Measurements from ENCODE around the gene SVIP. TPM values are rescaled to one million over a fixed set of nuclear protein-coding genes. Genes with fewer than 3 reads are reported as not detected.

SVIP gene
- polyA plus RNA-seq, 1 of the 3 experiments (the other 2 are of a cell fraction): 6.0 TPM

DNA sequence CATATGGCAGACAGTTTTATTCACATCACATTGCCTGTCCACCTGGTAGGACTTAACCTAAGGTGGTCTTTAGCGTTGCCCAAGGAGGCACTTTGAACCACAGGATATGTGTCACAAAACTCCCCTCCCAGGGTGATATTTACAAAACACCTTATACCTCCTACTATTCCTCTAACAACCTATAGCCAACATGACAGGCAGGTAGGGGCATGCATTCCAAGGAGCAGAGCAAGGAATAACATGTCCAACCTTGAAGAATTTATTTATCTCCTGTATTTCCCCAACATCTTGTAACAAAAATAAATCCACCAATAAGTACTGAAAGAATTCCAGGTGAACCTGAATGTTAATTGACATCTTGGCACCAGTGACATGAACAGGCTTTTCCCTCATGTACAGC lies 60.5 kb downstream of the SVIP start:
- Histone ChIP-seq H3K4me1 (ENCODE audit: control insufficient read depth in 1 of 2, insufficient read depth in 2 of 2, low read depth in 1 of 2, low read length in 1 of 2) (no peaks in the 10 kb centered on the region), H3K27ac (ENCODE audit: low read depth in 2 of 2, low read length in 1 of 2) (no peak overlapping the region), H4K20me1 (ENCODE audit: insufficient read depth) (no peaks in the 10 kb centered on the region), H3K9me2 (no peaks in the 10 kb centered on the region), H2AFZ (ENCODE audit: low read depth) (no peak overlapping the region), H3K9me3 (no peaks in the 10 kb centered on the region), H3K27me3 (ENCODE audit: insufficient read depth) (no peaks in the 10 kb centered on the region), H3K36me3 (replicated peaks in 1 of 2; ENCODE audit: control insufficient read depth in 1 of 2, insufficient read depth in 2 of 2, low read length in 1 of 2) (no peaks in the 10 kb centered on the region), H3F3A (replicated peaks; ENCODE audit: insufficient read depth) (no peaks in the 10 kb centered on the region), H3K9ac (no peak overlapping the region), H3K4me2 (no peak overlapping the region), H3K4me3 (ENCODE audit: low read depth in 2 of 2, low read length in 1 of 2) (no peak overlapping the region), H3K79me2 (ENCODE audit: insufficient read depth) (no peaks in the 10 kb centered on the region)
- ChIA-PET CTCF (no interaction called here), POLR2A (no interaction called here)
- DNase-seq: no peak
- TF ChIP-seq NFIC (IDR thresholded peaks at IDR 0.05; ENCODE audit: borderline replicate concordance) (no peak), ZBTB33 (IDR thresholded peaks at IDR 0.05; ENCODE audit: borderline replicate concordance, low read depth) (no peak), RAD21 (IDR thresholded peaks at IDR 0.05; ENCODE audit: low read length) (no peak), TEAD4 (IDR thresholded peaks at IDR 0.05; ENCODE audit: borderline replicate concordance, insufficient read depth) (no peak)
- TF ChIP-seq, protein P1, sequence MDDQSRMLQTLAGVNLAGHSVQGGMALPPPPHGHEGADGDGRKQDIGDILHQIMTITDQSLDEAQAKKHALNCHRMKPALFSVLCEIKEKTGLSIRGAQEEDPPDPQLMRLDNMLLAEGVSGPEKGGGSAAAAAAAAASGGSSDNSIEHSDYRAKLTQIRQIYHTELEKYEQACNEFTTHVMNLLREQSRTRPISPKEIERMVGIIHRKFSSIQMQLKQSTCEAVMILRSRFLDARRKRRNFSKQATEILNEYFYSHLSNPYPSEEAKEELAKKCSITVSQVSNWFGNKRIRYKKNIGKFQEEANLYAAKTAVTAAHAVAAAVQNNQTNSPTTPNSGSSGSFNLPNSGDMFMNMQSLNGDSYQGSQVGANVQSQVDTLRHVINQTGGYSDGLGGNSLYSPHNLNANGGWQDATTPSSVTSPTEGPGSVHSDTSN (IDR thresholded peaks at IDR 0.05): no peak
- 78% methylated on average over 1 of the region's 1 CpG for WGBS (ENCODE audit: low lambda C conversion rate)

Other genes with a start within 250 kb of the SVIP start
- 4.3 and 4.9 TPM in 2 replicates for gene FANCF, start 204.0 kb downstream of the SVIP start, polyA plus RNA-seq (2012; rRNA removed)
- 0.68 and 0.72 TPM in 2 replicates for gene GAS2, start 163.2 kb downstream of the SVIP start, polyA plus RNA-seq (2012; rRNA removed)
- gene CCDC179, start 30.7 kb upstream of the SVIP start, polyA plus RNA-seq (2012; rRNA removed): not detected in 2 replicates

All from SK-N-SH (cell line).